Keratinocyte (primary cell): ENCODE data around the gene TADA2B. TPM values are rescaled to one million over a fixed set of nuclear protein-coding genes. Genes with fewer than 3 reads are reported as not detected.

Experiments used
- DNase-seq: peaks from one replicate; pipeline ENCODE4 v3.0.0-alpha.2; 2011; ENCODE audit warnings: low read depth, missing footprints, low spot score
- FAIRE-seq: peaks from 2 replicates; lab custom pipeline; 2011; peaks lifted over from hg19 to GRCh38; lab: Jason Lieb, UNC
- H2AFZ ChIP-seq: 2 replicates; pipeline ENCODE4 v1.6.0; 2012; ENCODE audit warnings: low read length, control low read depth, inconsistent platforms; ENCODE audit not compliant: control insufficient read depth
- H3K27ac ChIP-seq: 2 replicates; pipeline ENCODE4 v1.5.1; 2011; ENCODE audit warnings: low read length; ENCODE audit not compliant: control insufficient read depth, insufficient read depth
- H3K27me3 ChIP-seq: 3 replicates; pipeline ENCODE4 v1.6.0; 2011; ENCODE audit warnings: low read length; ENCODE audit not compliant: control insufficient read depth, insufficient read depth; ENCODE audit errors: extremely low read depth
- H3K36me3 ChIP-seq, 2 experiments: 2 replicates in 1 of 2; 3 replicates in 1 of 2; pipeline ENCODE4 v1.5.1; 2011; ENCODE audit warnings: low read length in 2 of 2, mild to moderate bottlenecking in 1 of 2; ENCODE audit not compliant: control insufficient read depth in 2 of 2, insufficient read depth in 2 of 2; ENCODE audit errors: extremely low read depth in 1 of 2
- H3K4me1 ChIP-seq: 3 replicates; pipeline ENCODE4 v1.5.1; 2011; ENCODE audit warnings: low read length; ENCODE audit not compliant: control insufficient read depth, insufficient read depth; ENCODE audit errors: extremely low read depth
- H3K4me2 ChIP-seq: 3 replicates; pipeline ENCODE4 v1.6.0; 2011; ENCODE audit warnings: low read depth, low read length; ENCODE audit not compliant: control insufficient read depth, insufficient read depth; ENCODE audit errors: extremely low read depth
- H3K4me3 ChIP-seq, 3 experiments: fragments of 200-600 bp in 1 of 3; sonication (generic) in 1 of 3; 2 replicates in 2 of 3; 3 replicates in 1 of 3; pipeline ENCODE4 v1.5.1; 2011 to 2016; ENCODE audit warnings: low read length in 3 of 3, mild to moderate bottlenecking in 3 of 3, control low read depth in 2 of 3, inconsistent platforms in 1 of 3, low read depth in 1 of 3, mixed read lengths in 1 of 3, mixed run types in 1 of 3, moderate library complexity in 1 of 3; ENCODE audit not compliant: control insufficient read depth in 2 of 3, insufficient read depth in 2 of 3; ENCODE audit errors: extremely low read depth in 1 of 3
- H3K79me2 ChIP-seq: 2 replicates; pipeline ENCODE4 v1.6.0; 2012; ENCODE audit warnings: low read length; ENCODE audit not compliant: control insufficient read depth, insufficient read depth
- H3K9ac ChIP-seq: 3 replicates; pipeline ENCODE4 v1.6.0; 2011; ENCODE audit warnings: low read length; ENCODE audit not compliant: control insufficient read depth, insufficient read depth; ENCODE audit errors: extremely low read depth
- H3K9me1 ChIP-seq: 3 replicates; pipeline ENCODE4 v1.6.0; 2011; ENCODE audit warnings: low read length; ENCODE audit not compliant: control insufficient read depth, insufficient read depth; ENCODE audit errors: extremely low read depth
- H3K9me3 ChIP-seq: 2 replicates; pipeline ENCODE4 v1.5.1; 2012; ENCODE audit warnings: low read depth, low read length; ENCODE audit not compliant: control insufficient read depth
- H4K20me1 ChIP-seq: 3 replicates; pipeline ENCODE4 v1.6.0; 2011; ENCODE audit warnings: low read length; ENCODE audit not compliant: control insufficient read depth, insufficient read depth; ENCODE audit errors: extremely low read depth
- EZH2 ChIP-seq: IDR thresholded peaks from one replicate; pipeline ENCODE4 v1.6.1; 2012; ENCODE audit warnings: inconsistent platforms, mild to moderate bottlenecking, low read length, moderate library complexity
- dilution Hi-C: fragments of 300-500 bp; cut with MboI; formaldehyde crosslinking; loops from one replicate; pipeline ENCODE4 v1.7.0; 2020; ENCODE audit warnings: low sequenced_read_pairs; ENCODE audit not compliant: extremely low pct_ligation_motif_present
- polyA plus RNA-seq, 5 experiments: library from polyadenylated mRNA; depleted of rRNA in 3 of 5; stranded (reverse) in 3 of 5; stranded (forward) in 1 of 5; unstranded in 1 of 5; fragments of >200 nt; gene quantifications; 1 replicate in 1 of 5; 2 replicates in 3 of 5; 3 replicates in 1 of 5; pipeline versions ENCODE4 v1.2.1 to v1.2.3, GENCODE V29; 2011 to 2012; ENCODE audit warnings: missing spikeins in 2 of 5, low read depth in 1 of 5, low replicate concordance in 1 of 5
- TF ChIP-seq, protein P1 (sequence below), 3 experiments: IDR thresholded peaks in 1 of 3; conservative IDR thresholded peaks in 1 of 3; optimal IDR thresholded peaks in 1 of 3; 2 replicates in 2 of 3; 3 replicates in 1 of 3; pipeline versions ENCODE3 to v1.5.1; 2011; ENCODE audit warnings: low read length in 3 of 3, mild to moderate bottlenecking in 3 of 3, moderate library complexity in 2 of 3, control low read depth in 1 of 3, inconsistent platforms in 1 of 3; ENCODE audit not compliant: insufficient read depth in 2 of 3; ENCODE audit errors: extremely low read depth in 1 of 3

The TADA2B gene
- polyA plus RNA-seq, 1 donor (not counting 4 experiments of a cell fraction or from before 2014, with no cell fraction given) = 5.3 TPM

DNA sequence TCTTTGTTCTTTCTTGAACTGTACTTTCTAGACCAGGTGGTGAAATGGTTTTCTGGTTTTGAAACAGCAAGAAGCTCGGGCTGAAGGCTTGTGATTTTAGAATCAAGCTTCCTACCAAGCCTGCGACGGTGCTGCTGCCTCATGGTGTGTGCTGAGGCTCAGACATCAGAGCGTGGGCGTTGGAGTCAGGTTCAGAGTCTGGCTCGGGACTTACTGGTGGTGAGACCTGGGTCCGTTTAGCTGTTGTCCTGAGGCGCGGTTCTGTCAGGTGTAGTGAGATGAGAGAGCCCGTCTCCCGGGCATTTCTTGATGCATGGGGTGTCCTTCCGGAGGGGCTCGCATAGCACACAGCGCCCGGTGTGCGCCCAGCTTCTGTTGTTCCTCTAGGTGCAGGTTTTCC lies 19.7 kb upstream of the TADA2B start:
- no peaks in the 10 kb centered on the region for H3K27me3 ChIP-seq
- H3K4me3 ChIP-seq = no peak overlapping the region
- FAIRE-seq = no peak
- no peak overlapping the region for H2AFZ ChIP-seq
- H3K36me3 ChIP-seq = peaks cover 28 to 43% of the 10 kb centered on the region in 2 experiments
- H3K9me3 ChIP-seq = no peaks in the 10 kb centered on the region
- no peak overlapping the region for H3K27ac ChIP-seq
- peaks cover 10% of the 10 kb centered on the region for H3K4me1 ChIP-seq
- no peak overlapping the region for H3K4me2 ChIP-seq
- no peak overlapping the region for H3K9ac ChIP-seq
- dilution Hi-C loops = no loop called here
- H3K79me2 ChIP-seq = peaks cover 2% of the 10 kb centered on the region
- no peak for TF ChIP-seq EZH2
- TF ChIP-seq, protein P1, sequence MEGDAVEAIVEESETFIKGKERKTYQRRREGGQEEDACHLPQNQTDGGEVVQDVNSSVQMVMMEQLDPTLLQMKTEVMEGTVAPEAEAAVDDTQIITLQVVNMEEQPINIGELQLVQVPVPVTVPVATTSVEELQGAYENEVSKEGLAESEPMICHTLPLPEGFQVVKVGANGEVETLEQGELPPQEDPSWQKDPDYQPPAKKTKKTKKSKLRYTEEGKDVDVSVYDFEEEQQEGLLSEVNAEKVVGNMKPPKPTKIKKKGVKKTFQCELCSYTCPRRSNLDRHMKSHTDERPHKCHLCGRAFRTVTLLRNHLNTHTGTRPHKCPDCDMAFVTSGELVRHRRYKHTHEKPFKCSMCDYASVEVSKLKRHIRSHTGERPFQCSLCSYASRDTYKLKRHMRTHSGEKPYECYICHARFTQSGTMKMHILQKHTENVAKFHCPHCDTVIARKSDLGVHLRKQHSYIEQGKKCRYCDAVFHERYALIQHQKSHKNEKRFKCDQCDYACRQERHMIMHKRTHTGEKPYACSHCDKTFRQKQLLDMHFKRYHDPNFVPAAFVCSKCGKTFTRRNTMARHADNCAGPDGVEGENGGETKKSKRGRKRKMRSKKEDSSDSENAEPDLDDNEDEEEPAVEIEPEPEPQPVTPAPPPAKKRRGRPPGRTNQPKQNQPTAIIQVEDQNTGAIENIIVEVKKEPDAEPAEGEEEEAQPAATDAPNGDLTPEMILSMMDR (optimal IDR thresholded peaks at IDR 0.05 in 1 of 3, IDR thresholded peaks at IDR 0.05 in 1 of 3, conservative IDR thresholded peaks at IDR 0.05 in 1 of 3; ENCODE audit: extremely low read depth in 1 of 3, insufficient read depth in 2 of 3, low read length in 3 of 3) = no peak
- DNase-seq = no peak
- no peaks in the 10 kb centered on the region for H4K20me1 ChIP-seq
- no peaks in the 10 kb centered on the region for H3K9me1 ChIP-seq

DNA sequence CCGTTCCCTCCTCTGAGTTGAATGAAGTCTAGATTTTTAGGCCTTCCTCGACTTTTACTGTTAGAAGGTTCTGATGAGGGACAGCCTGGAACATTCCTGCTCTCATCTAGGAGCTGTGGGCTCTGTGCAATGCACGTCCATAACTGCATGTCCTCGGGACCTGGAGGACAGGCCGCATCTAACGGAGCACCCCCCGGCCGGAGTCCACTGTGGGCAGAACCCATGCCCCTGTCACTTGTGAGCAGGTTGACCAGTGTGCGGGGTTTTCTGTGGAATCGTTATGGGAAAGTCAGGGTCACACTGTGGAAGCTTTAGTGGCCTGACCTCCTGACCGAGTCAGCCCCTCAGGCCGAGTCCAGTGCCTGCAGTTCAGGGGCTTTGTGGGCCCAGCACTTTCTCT lies 19.3 kb upstream of the TADA2B start:
- Histone ChIP-seq H3K27ac (no peak overlapping the region), H3K9me1 (no peaks in the 10 kb centered on the region), H3K9ac (no peak overlapping the region), H3K4me3 (no peak overlapping the region), H2AFZ (no peak overlapping the region), H4K20me1 (no peaks in the 10 kb centered on the region), H3K9me3 (no peaks in the 10 kb centered on the region), H3K4me2 (no peak overlapping the region), H3K36me3 (peaks cover 30 to 42% of the 10 kb centered on the region in 2 experiments), H3K27me3 (no peaks in the 10 kb centered on the region), H3K4me1 (peaks cover 10% of the 10 kb centered on the region), H3K79me2 (peaks cover 2% of the 10 kb centered on the region)
- dilution Hi-C loops = no loop called here
- FAIRE-seq = no peak
- no peak for DNase-seq
- TF ChIP-seq, protein P1 (optimal IDR thresholded peaks at IDR 0.05 in 1 of 3, IDR thresholded peaks at IDR 0.05 in 1 of 3, conservative IDR thresholded peaks at IDR 0.05 in 1 of 3; ENCODE audit: extremely low read depth in 1 of 3, insufficient read depth in 2 of 3, low read length in 3 of 3) = no peak
- no peak for TF ChIP-seq EZH2
